Ammon's horn (tissue), 1 donor: ENCODE results near the gene LRRC28.

ENCODE experiments used
- DNase-seq: peaks from one replicate; pipeline ENCODE4 v3.0.0-alpha.2; 2016; ENCODE audit warnings: low spot score

The LRRC28 gene

GRCh38 chr15:99343208-99343607, 91.9 kb downstream of the LRRC28 start:
- DNase-seq: no peak

- DNase-seq: peak; percentile 43
Measured at GRCh38 chr15:99343881-99344551, 92.7 kb downstream of the LRRC28 start.

GRCh38 chr15:99344639-99345038, 93.4 kb downstream of the LRRC28 start:
- no peak for DNase-seq

- DNase-seq: no peak
Measured at GRCh38 chr15:99345242-99345641, 94.0 kb downstream of the LRRC28 start.

- DNase-seq: no peak
Measured at GRCh38 chr15:99345832-99346462, 94.7 kb downstream of the LRRC28 start.

- no peak for DNase-seq
Measured at GRCh38 chr15:99347574-99347973, 96.3 kb downstream of the LRRC28 start.

GRCh38 chr15:99348412-99348811, 97.1 kb downstream of the LRRC28 start:
- no peak for DNase-seq

GRCh38 chr15:99350408-99350807, 99.1 kb downstream of the LRRC28 start:
- no peak for DNase-seq

- DNase-seq: no peak
Measured at GRCh38 chr15:99359769-99360168, 108.5 kb downstream of the LRRC28 start.

- no peak for DNase-seq
Measured at GRCh38 chr15:99361545-99362185, 110.4 kb downstream of the LRRC28 start.

- DNase-seq: no peak
Measured at GRCh38 chr15:99365242-99365641, 114.0 kb downstream of the LRRC28 start.

- DNase-seq: no peak
Measured at GRCh38 chr15:99366013-99366412, 114.7 kb downstream of the LRRC28 start.

- no peak for DNase-seq
Measured at GRCh38 chr15:99368743-99369142, 117.5 kb downstream of the LRRC28 start.

GRCh38 chr15:99369196-99369595, 117.9 kb downstream of the LRRC28 start:
- DNase-seq: no peak

- DNase-seq: no peak
Measured at GRCh38 chr15:99371180-99372103, 120.2 kb downstream of the LRRC28 start.

- DNase-seq: no peak
Measured at GRCh38 chr15:99385005-99385669, 133.9 kb downstream of the LRRC28 start.

- DNase-seq: no peak
Measured at GRCh38 chr15:99385865-99386264, 134.6 kb downstream of the LRRC28 start.

GRCh38 chr15:99386391-99386790, 135.1 kb downstream of the LRRC28 start:
- DNase-seq: no peak

- no peak for DNase-seq
Measured at GRCh38 chr15:99387421-99388168, 136.3 kb downstream of the LRRC28 start.

- no peak for DNase-seq
Measured at GRCh38 chr15:99390667-99391066, 139.4 kb downstream of the LRRC28 start.

- DNase-seq: no peak
Measured at GRCh38 chr15:99393641-99394040, 142.4 kb downstream of the LRRC28 start.
